ENCODE results near the gene RAB22A.

RAB22A gene

DNA sequence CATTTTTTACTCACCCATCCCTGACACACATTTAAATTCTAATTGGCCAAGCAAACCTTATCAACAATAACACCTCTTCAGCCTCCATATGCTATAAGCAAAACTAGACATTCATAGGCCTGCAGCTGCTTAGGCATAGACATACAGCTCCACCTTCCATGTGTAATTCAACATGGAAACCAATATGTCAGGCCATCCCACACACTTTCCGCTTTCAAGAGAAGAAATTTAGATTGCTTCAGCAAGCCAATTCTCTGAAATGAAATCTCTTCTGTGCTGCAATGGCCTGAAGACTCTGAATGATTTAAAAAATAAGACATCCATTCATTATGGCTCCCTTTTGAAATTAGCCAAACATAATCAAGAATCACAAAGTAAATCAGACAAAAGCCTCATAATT lies 4.5 kb upstream of the RAB22A start:
- DNase-seq: no peak

DNA sequence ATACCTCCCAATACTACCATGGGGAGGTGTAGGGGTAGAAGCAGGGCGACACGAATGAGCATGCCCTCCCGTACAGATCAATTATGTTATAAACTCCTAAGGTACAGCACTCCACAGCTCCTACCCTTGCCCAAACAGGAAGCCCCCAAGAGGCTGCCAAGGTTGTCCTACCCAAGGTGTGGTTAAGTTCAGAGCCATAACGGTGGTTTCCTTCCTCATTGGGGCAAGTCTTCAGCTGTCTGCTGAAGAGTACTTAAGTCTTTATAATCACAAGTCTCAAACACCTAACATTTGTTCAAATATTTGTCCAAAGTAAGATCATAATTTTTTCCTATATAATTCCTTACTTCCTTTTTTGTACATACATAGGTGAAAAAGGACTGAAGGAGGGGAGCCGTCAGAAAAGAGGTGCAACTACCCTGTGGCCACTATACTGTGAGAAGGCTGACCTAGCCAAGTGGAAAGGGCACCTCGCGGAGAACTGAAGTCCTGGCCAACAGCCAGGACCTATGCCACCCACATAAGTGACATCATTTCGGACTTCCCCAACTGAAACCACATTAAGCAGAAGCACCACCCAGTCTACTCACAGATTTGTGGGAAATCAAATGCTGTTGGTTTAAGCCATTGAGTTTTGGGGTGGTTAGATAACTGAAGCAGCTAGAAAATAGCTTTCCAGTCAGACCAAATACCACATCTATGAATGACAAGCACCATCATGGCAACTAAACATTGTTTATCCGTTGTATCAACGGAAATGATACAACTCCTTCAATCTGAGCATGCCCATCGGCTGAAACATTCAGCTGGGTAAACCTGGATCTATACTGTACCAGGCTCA lies 2.9 kb upstream of the RAB22A start:
- no peak for DNase-seq

DNA sequence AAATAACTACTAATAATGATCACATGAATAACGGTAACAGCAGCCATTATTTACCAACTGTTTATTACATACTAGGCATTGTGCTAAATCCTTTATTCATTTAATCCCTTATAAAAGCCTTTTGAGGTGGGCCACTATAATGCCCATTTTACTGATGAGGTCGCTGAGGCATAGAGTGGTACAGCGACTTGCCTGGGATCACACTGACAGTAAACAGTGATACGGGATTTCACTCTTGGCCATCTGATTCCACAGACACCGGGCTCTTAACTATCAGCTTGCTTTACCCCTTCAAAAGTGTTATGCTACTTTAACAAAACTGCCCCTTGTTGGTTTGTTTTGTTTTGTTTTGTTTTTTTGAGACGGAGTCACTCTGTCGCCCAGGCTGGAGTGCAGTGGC lies 2.2 kb upstream of the RAB22A start:
- DNase-seq: no peak

DNA sequence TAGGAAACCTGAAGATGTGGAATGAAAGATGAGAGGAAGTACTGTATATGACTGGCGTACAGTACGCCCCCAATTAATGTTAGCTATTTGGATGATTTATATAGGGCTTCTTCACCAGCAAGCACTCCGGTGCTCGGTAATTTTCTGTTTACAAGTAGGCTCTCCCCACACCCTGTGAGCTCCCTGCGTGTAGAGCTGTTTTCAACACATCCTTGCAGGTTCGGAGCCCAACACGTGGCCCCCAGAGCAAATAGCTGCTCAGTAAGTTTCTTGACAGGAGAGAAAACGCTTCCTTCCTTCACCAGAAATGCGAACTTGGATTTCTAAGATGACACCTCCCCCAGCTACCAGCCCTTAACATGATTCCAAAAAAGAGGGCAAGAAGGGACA lies 1.2 kb upstream of the RAB22A start:
- no peak for DNase-seq

DNA sequence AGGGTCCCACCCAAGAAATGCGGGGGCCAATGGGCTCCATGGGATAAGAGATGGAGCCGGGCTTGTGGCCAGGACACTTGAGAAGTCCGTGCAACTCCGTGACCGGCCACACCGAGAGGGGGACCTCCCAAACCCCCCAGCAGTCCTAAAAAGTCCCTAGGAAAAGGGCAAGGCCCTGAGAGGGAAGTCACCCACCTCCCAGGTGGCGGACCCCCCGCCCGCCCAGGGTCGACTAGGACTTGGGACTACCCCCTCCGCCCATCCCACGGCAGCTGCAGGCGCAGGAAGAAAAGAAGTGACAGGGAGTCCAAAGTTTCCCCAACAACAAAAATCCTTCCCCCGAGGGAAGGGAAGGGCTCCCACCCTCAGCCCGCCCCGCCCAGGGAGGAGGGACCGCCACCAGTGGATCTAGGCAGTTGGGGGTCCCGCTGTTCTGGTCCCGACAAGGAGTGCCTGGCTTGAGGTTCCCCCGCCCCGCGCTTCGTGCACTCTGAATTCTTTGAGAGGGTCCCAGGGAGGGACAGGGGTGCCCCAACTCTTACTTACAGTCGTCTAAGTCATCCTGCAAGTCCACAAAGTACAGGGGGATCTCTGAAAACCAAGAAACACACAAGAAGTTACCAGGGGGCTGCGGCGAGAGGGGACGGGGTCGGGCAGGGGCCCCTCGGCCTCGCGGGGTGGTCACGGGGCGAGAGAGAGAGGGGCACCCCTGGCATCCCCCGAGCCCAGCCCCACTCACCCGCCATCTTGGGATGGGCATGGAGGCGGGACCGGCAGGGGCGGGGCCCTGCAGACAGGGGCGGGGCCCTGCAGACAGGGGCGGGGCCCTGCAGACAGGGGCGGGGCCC lies 611 bp upstream of the RAB22A start:
- DNase-seq: peak; percentile 7

DNA sequence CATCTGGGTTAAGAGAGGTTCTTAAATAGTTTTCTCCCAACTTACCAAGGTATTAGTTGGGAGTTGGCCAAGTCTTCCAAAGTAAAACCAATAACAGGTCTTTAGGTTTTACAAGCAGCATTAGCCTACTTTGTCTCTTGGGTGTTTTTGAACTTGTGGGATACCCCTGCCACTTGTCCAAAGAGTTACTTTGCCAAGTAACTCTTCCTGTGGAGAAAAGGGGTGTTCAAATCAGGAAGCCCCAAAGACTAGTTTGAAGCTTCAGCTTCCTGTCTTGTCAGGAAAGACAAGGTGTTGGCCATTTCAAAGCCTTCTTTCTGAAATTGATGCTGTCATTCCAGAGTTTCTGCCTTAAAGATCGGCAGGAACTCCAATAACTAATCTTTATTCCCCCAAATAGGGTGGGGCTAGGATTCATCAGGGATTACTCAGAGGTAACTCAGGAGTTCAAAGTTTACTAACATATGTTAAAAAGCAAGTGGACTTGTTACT lies 822 bp downstream of the RAB22A start:
- DNase-seq: no peak

DNA sequence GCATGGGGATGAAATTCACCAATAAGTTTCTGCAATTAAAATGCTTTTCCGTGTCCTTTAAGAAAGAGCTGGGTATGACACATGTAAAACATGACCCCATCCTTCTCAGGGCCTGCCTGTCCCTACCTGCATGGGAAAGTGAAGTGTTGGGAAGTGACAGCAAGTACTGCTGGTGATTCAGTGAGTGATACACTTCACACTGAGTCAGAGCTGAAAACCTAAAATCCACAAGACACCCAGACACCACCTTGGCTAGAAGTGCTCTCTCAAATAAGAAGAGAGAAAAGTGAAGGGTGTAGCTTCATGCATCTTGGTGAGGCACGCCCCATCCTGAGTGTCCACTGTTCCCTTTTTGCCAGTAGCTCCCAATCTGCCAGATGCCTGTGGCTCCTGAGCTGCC lies 3.3 kb downstream of the RAB22A start:
- no peak for DNase-seq

DNA sequence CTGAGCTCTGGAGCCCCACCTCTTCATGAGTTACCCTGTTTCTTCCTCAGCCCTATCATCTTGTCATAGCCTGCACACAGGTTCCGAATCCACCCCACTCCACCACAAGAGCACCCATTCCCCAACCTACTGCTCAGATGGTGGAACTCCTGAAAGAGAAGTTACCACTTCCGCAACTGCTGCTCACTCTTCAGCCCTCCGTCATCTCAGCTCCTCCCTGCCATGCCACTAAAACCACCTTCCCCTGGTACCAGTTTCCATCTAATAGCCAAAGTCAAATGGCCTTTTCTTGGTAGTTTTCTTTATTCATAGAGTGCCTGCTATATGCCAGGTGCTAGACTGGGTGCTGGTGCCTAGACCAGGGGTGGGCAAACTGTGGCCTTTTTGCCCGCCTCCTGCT lies 3.9 kb downstream of the RAB22A start:
- DNase-seq: no peak

DNA sequence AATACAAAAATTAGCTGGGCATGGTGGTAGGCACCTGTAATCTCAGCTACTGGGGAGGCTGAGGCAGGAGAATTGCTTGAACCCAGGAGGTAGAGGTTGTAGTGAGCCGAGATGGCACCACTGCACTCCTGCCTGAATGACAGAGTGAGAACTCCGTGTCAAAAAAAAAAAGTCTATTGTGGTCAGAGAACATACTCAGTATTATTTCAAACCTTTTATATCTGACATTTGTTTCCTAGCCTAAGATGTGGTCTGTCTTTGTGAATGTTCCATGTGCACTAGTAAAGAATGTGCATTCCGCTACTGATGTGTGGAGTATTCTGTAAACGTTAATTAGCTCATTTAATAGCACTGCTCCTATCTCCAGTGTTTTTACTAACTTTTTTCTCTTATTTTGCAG lies 11.7 kb downstream of the RAB22A start:
- DNase-seq: no peak

DNA sequence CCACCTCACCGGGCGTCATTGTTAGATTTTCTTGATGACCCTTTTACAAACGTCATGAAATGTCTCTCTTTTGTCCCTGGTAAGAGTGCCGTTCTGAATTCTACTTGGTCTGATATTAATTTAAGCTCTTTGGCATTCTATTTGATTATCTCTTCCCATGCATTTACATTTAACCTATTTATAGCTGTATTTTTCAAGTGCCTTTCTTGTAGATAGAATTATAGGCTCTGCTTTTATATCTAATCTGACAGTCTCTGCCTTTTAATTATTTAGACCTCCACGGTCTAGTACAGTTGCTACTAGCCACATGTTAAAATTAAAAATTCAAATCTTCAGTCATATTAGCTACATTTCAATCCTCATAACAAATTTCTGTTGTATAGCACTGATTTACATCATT lies 12.6 kb downstream of the RAB22A start:
- no peak for DNase-seq

DNA sequence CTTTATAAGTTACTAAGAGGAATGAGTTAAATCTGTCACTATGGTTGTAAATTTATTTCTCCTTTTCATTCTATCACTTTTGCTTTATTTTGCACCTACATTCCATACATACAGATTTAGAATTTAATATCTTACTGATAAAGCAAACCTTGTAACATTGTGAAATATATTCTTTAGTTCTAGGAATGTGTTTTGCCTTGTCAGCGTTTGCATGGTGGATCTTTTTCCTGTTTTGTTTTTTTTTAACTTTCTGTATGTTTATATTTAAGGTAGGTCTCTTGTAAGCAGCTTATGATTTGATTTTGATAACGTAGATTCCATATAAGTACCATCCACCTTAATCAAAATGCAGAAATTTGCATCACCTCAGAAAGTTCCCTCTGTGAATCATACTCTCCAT lies 16.4 kb downstream of the RAB22A start:
- DNase-seq: no peak

DNA sequence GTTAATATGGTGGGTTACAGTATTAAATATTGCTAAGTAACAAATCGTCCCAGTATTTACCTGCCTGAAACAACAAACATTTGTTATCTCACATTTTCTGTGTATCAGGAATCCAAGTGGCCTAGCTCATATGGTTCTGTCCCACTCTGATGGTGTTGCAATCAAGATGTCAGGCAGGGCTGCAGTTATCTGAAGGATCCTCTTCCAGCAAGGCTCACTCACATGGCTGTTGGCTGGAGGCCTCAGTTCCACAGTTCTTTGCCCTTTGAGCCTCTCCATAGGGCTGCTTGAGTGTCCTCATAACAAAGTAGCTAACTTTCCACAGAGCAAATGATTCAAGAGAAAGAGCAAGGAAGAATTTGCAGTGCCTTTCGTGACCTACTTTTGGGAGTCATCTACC lies 17.7 kb downstream of the RAB22A start:
- DNase-seq: no peak

DNA sequence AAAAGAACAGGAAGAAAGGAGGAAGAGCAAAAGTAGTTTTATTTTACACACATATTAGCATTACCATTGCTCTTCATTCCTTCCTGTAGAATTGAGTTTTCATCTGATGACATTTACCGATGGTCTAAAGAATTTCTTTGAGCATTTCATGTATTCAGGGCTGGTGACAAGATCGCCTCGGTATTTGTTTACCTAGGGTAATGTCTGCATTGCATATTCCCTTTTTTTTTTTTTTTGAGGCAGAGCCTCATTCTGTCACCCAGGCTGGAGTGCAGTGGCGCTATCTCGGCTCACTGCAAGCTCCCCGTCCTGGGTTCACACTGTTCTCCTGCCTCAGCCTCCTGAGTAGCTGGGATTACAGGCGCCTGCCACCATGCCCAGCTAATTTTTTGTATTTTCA lies 19.3 kb downstream of the RAB22A start:
- DNase-seq: no peak

DNA sequence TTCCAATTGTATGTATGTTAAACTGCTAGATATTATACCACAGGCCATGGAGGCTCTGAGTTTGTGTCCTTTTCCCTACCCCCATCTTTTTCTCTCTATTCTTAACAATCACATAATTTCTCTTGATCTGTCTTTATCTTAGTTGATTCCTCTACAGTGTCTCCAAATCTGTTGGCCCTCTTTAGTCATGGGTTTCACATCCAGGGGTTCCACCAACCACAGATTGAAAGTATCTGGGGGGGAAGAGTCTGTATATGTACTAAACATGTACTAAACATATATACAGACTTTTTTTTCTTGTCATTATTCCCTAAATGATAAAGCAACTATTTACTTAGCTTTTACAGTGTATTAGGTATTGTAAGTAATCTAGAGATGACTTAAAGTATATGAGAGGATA lies 20.2 kb downstream of the RAB22A start:
- DNase-seq: no peak

DNA sequence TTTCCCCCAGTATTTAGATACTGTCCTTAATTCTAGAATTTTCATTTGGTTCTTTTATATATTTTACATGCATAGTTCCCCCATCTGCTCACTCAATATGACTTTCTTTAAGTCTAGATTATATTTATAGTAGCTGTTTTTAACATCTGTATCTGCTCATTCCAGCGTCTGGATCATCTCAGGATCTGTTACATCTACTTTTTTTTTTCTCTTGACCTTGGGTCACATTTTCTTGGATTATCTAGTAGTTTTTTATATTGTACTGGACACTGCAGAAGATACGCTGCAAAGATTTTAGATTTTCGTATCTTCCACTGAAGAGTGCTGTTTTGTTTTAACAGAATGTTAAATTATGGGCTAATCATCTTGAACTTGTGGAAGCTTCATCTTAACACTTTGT lies 20.7 kb downstream of the RAB22A start:
- DNase-seq: no peak

DNA sequence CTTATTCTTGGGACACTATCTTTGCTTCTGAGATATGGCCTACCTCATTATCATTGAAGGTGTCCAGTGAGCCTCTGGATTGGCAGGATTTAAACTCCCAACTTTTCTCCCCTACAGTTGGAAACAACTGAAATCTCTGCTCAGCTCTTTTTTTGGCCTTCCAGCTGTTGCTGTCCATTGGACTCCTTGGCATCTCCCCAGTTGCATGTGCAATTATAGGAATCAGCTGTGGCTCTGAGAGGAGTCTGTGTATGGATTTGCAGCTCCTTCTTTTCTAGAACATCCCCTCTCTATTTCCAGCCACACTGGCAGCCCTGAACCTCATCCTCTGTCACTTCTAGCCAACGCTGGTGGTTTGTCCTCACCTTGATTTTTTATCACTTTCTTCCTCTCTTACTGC lies 21.2 kb downstream of the RAB22A start:
- no peak for DNase-seq

DNA sequence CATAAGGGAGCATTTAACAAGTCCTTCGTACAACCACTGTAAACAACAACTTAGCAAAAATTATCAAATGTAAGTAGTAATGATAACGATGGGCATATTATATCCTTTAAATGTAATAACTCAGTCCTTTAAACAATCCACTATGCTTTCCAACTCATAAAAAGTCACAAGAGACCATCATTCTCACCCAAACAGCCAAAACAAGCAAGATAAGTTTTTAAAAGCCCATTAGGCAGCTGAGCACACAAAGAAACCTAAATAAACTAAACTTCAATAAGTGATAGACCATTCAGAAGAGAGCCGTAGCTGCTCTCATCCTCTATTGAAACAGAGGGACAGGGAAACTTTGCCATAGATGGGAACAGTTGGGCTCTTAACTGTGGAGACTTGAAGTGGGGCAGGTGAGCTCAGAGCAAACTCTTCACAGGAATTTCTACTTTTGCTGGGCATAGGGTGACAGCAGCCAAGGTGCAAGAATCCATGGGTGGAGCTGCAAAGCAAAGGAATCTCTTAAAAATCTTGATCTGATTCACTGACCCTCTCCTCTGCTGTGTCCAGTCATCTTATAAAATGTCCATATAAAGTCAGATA lies 22.5 kb downstream of the RAB22A start:
- DNase-seq: no peak

DNA sequence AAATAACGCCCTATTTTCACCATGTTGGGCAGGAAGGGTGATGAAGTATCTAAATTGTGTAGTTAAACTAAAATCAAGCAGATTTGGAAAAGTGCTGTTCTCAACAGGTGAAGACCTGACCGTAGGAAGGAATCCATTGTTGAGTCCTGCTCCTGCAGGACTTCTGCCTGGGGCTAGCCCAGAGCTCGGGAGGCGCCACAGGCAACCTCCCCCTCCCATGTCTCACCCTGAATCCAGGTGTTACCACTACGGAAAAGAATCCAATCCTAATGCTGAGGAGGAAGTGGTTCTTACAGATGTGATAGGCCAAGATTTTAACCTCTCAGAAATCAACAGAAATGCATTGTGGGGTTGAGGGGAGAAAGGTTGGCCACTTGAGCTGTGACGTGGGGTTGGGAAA lies 30.2 kb downstream of the RAB22A start:
- DNase-seq: no peak

DNA sequence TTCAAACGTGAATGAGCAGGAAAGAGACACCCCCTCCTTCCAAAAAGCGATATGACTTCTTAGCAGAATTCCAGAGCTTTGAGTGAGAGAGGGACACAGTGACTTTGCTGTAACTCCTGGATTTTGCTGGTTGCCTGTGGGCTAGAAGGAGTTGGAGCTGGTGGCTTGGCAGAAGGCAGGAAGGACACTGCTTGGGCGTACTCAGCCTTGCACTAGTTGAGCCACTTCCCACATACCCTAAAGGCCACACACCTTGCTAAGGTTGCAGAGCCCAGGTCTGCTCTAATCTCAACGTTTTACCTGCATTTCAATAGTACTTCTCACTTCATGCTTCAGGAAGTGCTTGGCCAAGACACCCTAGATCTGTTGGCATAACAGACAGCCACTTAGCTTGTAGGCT lies 30.6 kb downstream of the RAB22A start:
- DNase-seq: no peak

DNA sequence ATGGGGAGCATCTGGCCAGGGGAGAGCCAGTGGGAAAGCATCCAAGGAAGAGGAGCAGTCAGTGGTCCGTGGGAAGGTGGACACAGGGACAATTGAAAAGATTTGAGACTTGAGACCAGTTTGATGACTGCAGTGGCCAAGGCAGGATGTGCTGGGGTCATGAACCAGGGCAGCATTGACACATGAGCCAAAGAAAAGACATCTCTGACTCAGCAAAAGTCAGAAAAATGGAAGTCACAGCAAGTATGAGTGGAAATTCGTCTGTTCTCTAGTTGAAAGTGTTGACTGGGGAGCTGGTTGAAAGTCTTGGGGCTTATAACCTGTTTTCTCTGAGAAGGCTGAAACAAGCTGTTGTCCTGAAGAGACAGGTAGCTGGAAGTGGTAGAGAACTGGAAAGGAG lies 31.3 kb downstream of the RAB22A start:
- no peak for DNase-seq

DNA sequence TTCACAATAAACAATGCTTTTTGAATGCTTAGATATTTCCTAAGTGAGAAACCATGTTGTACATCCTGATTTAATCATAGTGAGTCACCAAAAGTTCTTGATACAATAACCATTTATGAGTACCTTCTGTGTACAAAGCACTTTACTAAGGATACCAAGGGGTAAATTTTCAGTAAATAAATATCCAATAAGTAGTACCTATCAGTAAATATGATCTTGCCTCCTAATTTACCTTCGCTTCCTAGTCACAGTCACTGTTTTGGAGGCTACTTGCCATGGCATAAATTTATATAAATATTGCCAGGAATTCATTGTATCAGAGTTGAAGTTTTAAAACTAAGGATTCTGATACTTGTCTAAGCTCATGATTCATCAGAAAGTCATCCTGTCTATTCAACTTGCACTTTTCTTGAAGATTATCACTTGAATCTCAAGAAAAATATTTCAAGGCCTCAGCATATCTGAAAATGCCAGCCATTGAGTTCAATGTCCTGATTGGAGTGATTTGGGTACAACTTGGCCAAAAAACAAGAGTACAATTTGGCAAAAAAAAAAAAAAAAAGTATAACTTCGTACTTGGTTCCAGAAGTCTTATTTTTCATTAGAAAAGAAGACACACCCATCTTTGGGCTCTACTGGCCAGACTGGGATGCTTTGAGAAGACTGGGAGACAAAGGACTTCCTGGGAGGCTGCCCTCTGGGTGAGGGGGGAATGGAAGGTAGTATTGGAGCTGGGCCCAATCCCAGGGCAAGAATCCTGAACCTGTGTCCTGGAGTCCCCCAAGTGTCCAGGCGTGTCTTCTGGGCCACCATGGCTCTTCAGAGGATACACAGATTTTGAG lies 32.8 kb downstream of the RAB22A start:
- no peak for DNase-seq

DNA sequence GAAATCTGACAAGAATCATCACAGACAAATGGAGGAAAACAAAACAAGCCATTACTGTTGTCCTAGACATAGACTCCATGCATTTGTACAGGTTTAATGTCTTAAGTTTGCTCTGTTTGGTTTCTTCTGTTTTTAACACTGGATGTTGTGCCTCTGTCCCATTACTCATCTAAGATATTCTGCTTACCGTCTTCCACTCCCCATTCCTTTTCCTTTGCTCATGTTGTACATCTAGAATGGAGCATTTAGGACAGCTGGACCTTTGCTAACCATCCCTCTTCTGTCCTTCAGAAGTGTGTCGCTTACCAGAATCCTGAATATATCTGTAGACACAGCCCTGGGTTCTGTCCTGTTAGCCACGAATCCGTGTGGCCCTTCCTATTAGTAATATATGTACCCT lies 35.2 kb downstream of the RAB22A start:
- no peak for DNase-seq

DNA sequence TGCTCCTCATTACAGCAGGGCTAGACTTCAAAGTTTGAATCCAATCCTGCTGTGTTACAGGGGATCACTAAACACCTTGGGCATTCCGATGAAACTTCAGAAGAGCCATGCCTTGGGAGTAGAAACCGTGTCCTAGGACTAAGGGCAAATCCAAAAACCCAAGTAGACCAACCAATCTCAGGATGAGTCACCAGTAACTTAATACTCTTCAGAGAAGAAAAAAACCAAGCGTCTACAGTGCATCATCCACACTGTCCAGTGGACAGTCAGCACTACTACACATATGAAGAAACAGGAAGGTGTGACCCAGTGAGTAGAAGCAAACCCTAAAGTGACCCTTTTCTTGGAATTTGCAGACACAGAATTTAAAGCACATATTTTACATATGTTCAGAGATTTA lies 40.1 kb downstream of the RAB22A start:
- no peak for DNase-seq
